Neural progenitor cell (in vitro differentiated cells): ENCODE results near the gene DSTN. TPM values are rescaled to one million over a fixed set of nuclear protein-coding genes. Genes with fewer than 3 reads are reported as not detected.
A peak's percentile ranks its signal among the peaks of the same experiment; 100 is the strongest.

Experiments used
- DNase-seq: peaks from one replicate; pipeline ENCODE4 v3.0.0-alpha.2; 2016; ENCODE audit warnings: low spot score
- H2AFZ ChIP-seq: fragments of 200-600 bp; sonication (generic); replicated peaks from 2 replicates; pipeline ENCODE4 v1.6.1; 2016; ENCODE audit warnings: antibody characterized with exemption
- H3F3A ChIP-seq: fragments of 200-600 bp; sonication (generic); 2 replicates; pipeline ENCODE4 v1.6.1; 2016; ENCODE audit warnings: antibody characterized with exemption, low read depth
- H3K27ac ChIP-seq: fragments of 200-600 bp; sonication (generic); 2 replicates; pipeline ENCODE4 v1.5.1; 2016; ENCODE audit warnings: mild to moderate bottlenecking
- H3K27me3 ChIP-seq: fragments of 200-600 bp; sonication (generic); 2 replicates; pipeline ENCODE4 v1.6.1; 2016; ENCODE audit warnings: mild to moderate bottlenecking, moderate library complexity
- H3K36me3 ChIP-seq: fragments of 200-600 bp; sonication (generic); 2 replicates; pipeline ENCODE4 v1.5.1; 2016
- H3K4me1 ChIP-seq: fragments of 200-600 bp; sonication (generic); 2 replicates; pipeline ENCODE4 v1.6.1; 2016; ENCODE audit warnings: mixed run types
- H3K4me2 ChIP-seq: fragments of 200-600 bp; sonication (generic); 2 replicates; pipeline ENCODE4 v1.6.1; 2016
- H3K4me3 ChIP-seq: fragments of 200-600 bp; sonication (generic); 2 replicates; pipeline ENCODE4 v1.5.1; 2016
- H3K79me2 ChIP-seq: fragments of 200-600 bp; sonication (generic); 2 replicates; pipeline ENCODE4 v1.6.1; 2016; ENCODE audit warnings: low read depth
- H3K9ac ChIP-seq: fragments of 200-600 bp; sonication (generic); 2 replicates; pipeline ENCODE4 v1.6.1; 2016
- H3K9me3 ChIP-seq: fragments of 200-600 bp; sonication (generic); 2 replicates; pipeline ENCODE4 v1.5.1; 2016; ENCODE audit warnings: low read depth
- H4K20me1 ChIP-seq: fragments of 200-600 bp; sonication (generic); 2 replicates; pipeline ENCODE4 v1.6.1; 2016; ENCODE audit warnings: low read depth
- H3K27ac Mint-ChIP-seq: 3 replicates; pipeline ENCODE4 v1.8.0; 2021; ENCODE audit warnings: mixed read lengths
- H3K27me3 Mint-ChIP-seq: 2 replicates; pipeline ENCODE4 v1.8.0; 2022; ENCODE audit warnings: low read depth, mild to moderate bottlenecking, inconsistent platforms, moderate library complexity, mixed read lengths; ENCODE audit not compliant: insufficient read depth
- H3K36me3 Mint-ChIP-seq: 3 replicates; pipeline ENCODE4 v1.8.0; 2021; ENCODE audit warnings: mixed read lengths
- H3K4me1 Mint-ChIP-seq: 3 replicates; pipeline ENCODE4 v1.8.0; 2021; ENCODE audit warnings: mixed read lengths
- H3K4me3 Mint-ChIP-seq: 3 replicates; pipeline ENCODE4 v1.8.0; 2021; ENCODE audit warnings: mild to moderate bottlenecking, moderate library complexity, mixed read lengths
- H3K9me3 Mint-ChIP-seq: 3 replicates; pipeline ENCODE4 v1.8.0; 2020; ENCODE audit warnings: mixed read lengths
- EZH2 ChIP-seq: fragments of 200-600 bp; sonication (generic); IDR thresholded peaks from 2 replicates; pipeline ENCODE4 v1.6.1; 2017; ENCODE audit warnings: antibody characterized with exemption, mild to moderate bottlenecking, moderate library complexity
- EZH2phosphoT487 ChIP-seq: fragments of 200-600 bp; sonication (generic); IDR thresholded peaks from 2 replicates; pipeline ENCODE4 v1.6.1; 2017; ENCODE audit warnings: antibody characterized with exemption
- total RNA-seq: library from RNA; depleted of rRNA; stranded (reverse); fragments of >200 nt; gene quantifications from 2 replicates; pipeline ENCODE4 v1.2.3, GENCODE V29; 2015; ENCODE audit warnings: low replicate concordance
- TF ChIP-seq, protein P1 (sequence below): fragments of 200-600 bp; sonication (generic); IDR thresholded peaks from 2 replicates; pipeline ENCODE4 v1.5.1; 2017; ENCODE audit warnings: antibody characterized with exemption, mild to moderate bottlenecking

Gene DSTN
- total RNA-seq, 1 donor from 2014 or later = 158 TPM

- H3K27ac ChIP-seq = no peak overlapping the region
- H3K4me1 ChIP-seq = peaks cover 14% of the 10 kb centered on the region
- H3K79me2 ChIP-seq = no peaks in the 10 kb centered on the region
- H3K4me3 ChIP-seq = no peak overlapping the region
- H3K9ac ChIP-seq = no peak overlapping the region
- no peak for DNase-seq
- no peak overlapping the region for H3K4me2 ChIP-seq
- H3F3A ChIP-seq = no peaks in the 10 kb centered on the region
- Mint-ChIP-seq H3K4me1 (peaks cover 20% of the 10 kb centered on the region), H3K36me3 (peaks cover 13% of the 10 kb centered on the region), H3K27ac (no peak overlapping the region), H3K27me3 (peaks cover 10% of the 10 kb centered on the region), H3K9me3 (no peaks in the 10 kb centered on the region), H3K4me3 (peak overlapping the region; percentile 50)
- H2AFZ ChIP-seq = no peak overlapping the region
- H3K36me3 ChIP-seq = no peaks in the 10 kb centered on the region
- no peaks in the 10 kb centered on the region for H3K9me3 ChIP-seq
- H3K27me3 ChIP-seq = no peaks in the 10 kb centered on the region
- H4K20me1 ChIP-seq = peaks cover 10% of the 10 kb centered on the region
- TF ChIP-seq EZH2 = no peak
- TF ChIP-seq, protein P1, sequence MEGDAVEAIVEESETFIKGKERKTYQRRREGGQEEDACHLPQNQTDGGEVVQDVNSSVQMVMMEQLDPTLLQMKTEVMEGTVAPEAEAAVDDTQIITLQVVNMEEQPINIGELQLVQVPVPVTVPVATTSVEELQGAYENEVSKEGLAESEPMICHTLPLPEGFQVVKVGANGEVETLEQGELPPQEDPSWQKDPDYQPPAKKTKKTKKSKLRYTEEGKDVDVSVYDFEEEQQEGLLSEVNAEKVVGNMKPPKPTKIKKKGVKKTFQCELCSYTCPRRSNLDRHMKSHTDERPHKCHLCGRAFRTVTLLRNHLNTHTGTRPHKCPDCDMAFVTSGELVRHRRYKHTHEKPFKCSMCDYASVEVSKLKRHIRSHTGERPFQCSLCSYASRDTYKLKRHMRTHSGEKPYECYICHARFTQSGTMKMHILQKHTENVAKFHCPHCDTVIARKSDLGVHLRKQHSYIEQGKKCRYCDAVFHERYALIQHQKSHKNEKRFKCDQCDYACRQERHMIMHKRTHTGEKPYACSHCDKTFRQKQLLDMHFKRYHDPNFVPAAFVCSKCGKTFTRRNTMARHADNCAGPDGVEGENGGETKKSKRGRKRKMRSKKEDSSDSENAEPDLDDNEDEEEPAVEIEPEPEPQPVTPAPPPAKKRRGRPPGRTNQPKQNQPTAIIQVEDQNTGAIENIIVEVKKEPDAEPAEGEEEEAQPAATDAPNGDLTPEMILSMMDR = no peak
- TF ChIP-seq EZH2phosphoT487 = no peak
These were observed 63.5 kb downstream of the DSTN start for GRCh38 chr20:17633221-17633849.

DNA sequence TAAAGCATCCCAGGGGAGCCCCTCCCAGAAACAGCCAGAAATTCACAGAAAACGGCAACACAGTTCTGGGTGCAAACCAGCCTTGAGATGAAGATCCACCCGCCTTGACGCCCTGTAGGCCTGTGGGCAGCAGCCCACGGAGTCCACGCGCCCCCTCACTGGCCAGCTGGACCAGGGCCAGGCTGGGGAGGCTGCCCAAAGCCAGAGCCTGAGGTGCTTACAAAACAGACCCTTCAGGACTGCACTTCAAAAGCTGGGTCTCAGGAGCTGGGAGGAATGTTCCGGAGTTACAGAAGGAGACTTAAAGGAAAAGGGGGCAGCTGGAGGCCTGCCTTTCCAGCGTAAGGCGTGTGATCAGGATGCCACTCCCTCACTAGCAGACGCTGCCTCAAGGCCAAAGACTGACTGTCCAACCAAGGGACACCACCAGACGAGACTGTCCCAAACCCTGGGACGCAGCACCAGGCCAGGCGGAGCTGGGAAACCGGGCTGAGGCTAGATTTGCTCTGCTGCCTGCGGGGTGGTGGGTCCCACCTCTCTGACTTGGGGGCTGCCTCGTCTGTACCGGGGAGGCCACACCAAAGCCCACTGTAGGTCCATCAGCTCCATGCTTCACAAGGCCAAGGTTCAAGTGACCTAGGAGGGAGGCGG, 64.1 kb downstream of the DSTN start:
- H3K4me3 Mint-ChIP-seq = no peak overlapping the region
- Histone ChIP-seq H3K4me2 (no peak overlapping the region), H3K36me3 (no peaks in the 10 kb centered on the region), H3K79me2 (no peaks in the 10 kb centered on the region), H4K20me1 (peaks cover 10% of the 10 kb centered on the region), H3K4me1 (peaks cover 14% of the 10 kb centered on the region), H3K27me3 (no peaks in the 10 kb centered on the region), H3F3A (no peaks in the 10 kb centered on the region), H2AFZ (no peak overlapping the region), H3K27ac (no peak overlapping the region), H3K9me3 (no peaks in the 10 kb centered on the region), H3K4me3 (no peak overlapping the region), H3K9ac (no peak overlapping the region)
- no peak for DNase-seq
- H3K9me3 Mint-ChIP-seq = no peaks in the 10 kb centered on the region
- TF ChIP-seq, protein P1 = no peak
- no peak for TF ChIP-seq EZH2phosphoT487
- no peak for TF ChIP-seq EZH2
- no peak overlapping the region for H3K27ac Mint-ChIP-seq
- H3K36me3 Mint-ChIP-seq = peaks cover 13% of the 10 kb centered on the region
- peaks cover 18% of the 10 kb centered on the region for H3K4me1 Mint-ChIP-seq
- H3K27me3 Mint-ChIP-seq = peaks cover 10% of the 10 kb centered on the region

- no peaks in the 10 kb centered on the region for H3K79me2 ChIP-seq
- no peak overlapping the region for H3K27ac ChIP-seq
- no peaks in the 10 kb centered on the region for H3K9me3 Mint-ChIP-seq
- H2AFZ ChIP-seq = no peak overlapping the region
- no peak overlapping the region for H3K4me2 ChIP-seq
- H3K4me3 Mint-ChIP-seq = no peak overlapping the region
- no peaks in the 10 kb centered on the region for H3K27me3 ChIP-seq
- TF ChIP-seq EZH2 (no peak), EZH2phosphoT487 (no peak)
- TF ChIP-seq, protein P1 = no peak
- H3K27ac Mint-ChIP-seq = no peak overlapping the region
- peaks cover 13% of the 10 kb centered on the region for H3K36me3 Mint-ChIP-seq
- H3K27me3 Mint-ChIP-seq = peaks cover 8% of the 10 kb centered on the region
- no peak overlapping the region for H3K9ac ChIP-seq
- no peaks in the 10 kb centered on the region for H3F3A ChIP-seq
- peaks cover 14% of the 10 kb centered on the region for H3K4me1 ChIP-seq
- no peaks in the 10 kb centered on the region for H3K36me3 ChIP-seq
- H4K20me1 ChIP-seq = peaks cover 10% of the 10 kb centered on the region
- no peak overlapping the region for H3K4me3 ChIP-seq
- H3K4me1 Mint-ChIP-seq = peaks cover 18% of the 10 kb centered on the region
- H3K9me3 ChIP-seq = no peaks in the 10 kb centered on the region
- DNase-seq = no peak
These were observed 64.9 kb downstream of the DSTN start for GRCh38 chr20:17634661-17635331.
